Bronchial epithelial cell (primary cell): ENCODE results near the gene TNFSF10. TPM values are rescaled to one million over a fixed set of nuclear protein-coding genes. Genes with fewer than 3 reads are reported as not detected.
"Not testable (repeated sequence)": the region's sequence is repeated elsewhere in the genome, so short reads cannot be mapped to it uniquely, and the experiment has no call there.

Experiments
- DNase-seq: peaks from one replicate; pipeline ENCODE4 v3.0.0-alpha.2; 2010; ENCODE audit warnings: low read depth
- FAIRE-seq: peaks from 2 replicates; lab custom pipeline; 2011; peaks lifted over from hg19 to GRCh38; lab: Jason Lieb, UNC
- H3K27me3 ChIP-seq: 2 replicates; pipeline ENCODE4 v1.5.1; 2011; ENCODE audit warnings: low read length; ENCODE audit not compliant: control insufficient read depth, insufficient read depth
- H3K36me3 ChIP-seq: 2 replicates; pipeline ENCODE4 v1.5.1; 2011; ENCODE audit warnings: low read length; ENCODE audit not compliant: control insufficient read depth, insufficient read depth
- H3K4me3 ChIP-seq: 2 replicates; pipeline ENCODE4 v1.5.1; 2011; ENCODE audit warnings: mild to moderate bottlenecking, low read depth, low read length, control low read depth
- CTCF ChIP-seq: IDR thresholded peaks from 2 replicates; pipeline ENCODE4 v1.5.1; 2011; ENCODE audit warnings: mild to moderate bottlenecking, moderate library complexity, low read length, control low read depth, inconsistent platforms; ENCODE audit not compliant: insufficient read depth, severe bottlenecking
- total RNA-seq: library from RNA; depleted of rRNA; stranded (reverse); fragments of >200 nt; gene quantifications from 2 replicates; pipeline ENCODE4 v1.2.1, GENCODE V29; 2014

The TNFSF10 gene
- total RNA-seq: 15.5 and 24.6 TPM in 2 replicates

- Histone ChIP-seq H3K27me3 (no peaks in the 10 kb centered on the region), H3K36me3 (peaks cover 2% of the 10 kb centered on the region), H3K4me3 (peak within 1 kb of the TSS; percentile 62)
- DNase-seq (peak; percentile 81), FAIRE-seq (no peak)
- TF ChIP-seq CTCF: no peak
These were observed at the start of gene TNFSF10 for GRCh38 chr3:172522871-172523818. Gene TNFSF10 (minus strand): TSS chr3:172523430. CDS start chr3:172523384, 46 bp downstream.

- H3K27me3 ChIP-seq: no peaks in the 10 kb centered on the region
- FAIRE-seq: no peak
- no peaks in the 10 kb centered on the region for H3K36me3 ChIP-seq
- no peak for TF ChIP-seq CTCF
- H3K4me3 ChIP-seq: no peak overlapping the region
- peak; percentile 47 for DNase-seq
These were observed 46.1 kb upstream of the TNFSF10 start for GRCh38 chr3:172569128-172570008.

GRCh38 chr3:172568701-172569100 is 45.5 kb upstream of the TNFSF10 start:
- TF ChIP-seq CTCF: no peak
- FAIRE-seq (no peak), DNase-seq (no peak)
- H3K36me3 ChIP-seq: no peaks in the 10 kb centered on the region
- H3K27me3 ChIP-seq: no peaks in the 10 kb centered on the region
- no peak overlapping the region for H3K4me3 ChIP-seq

- H3K36me3 ChIP-seq, FAIRE-seq, H3K4me3 ChIP-seq, H3K27me3 ChIP-seq, DNase-seq: not testable (repeated sequence)
These were observed 43.6 kb upstream of the TNFSF10 start for GRCh38 chr3:172566785-172567184.

GRCh38 chr3:172564499-172564898 is 41.3 kb upstream of the TNFSF10 start:
- FAIRE-seq (no peak), DNase-seq (no peak)
- H3K4me3 ChIP-seq: no peak overlapping the region
- H3K36me3 ChIP-seq: no peaks in the 10 kb centered on the region
- H3K27me3 ChIP-seq: no peaks in the 10 kb centered on the region
- no peak for TF ChIP-seq CTCF
